Pancreas (tissue), 10 donors: ENCODE measurements around the gene CCDC88C. TPM values are rescaled to one million over a fixed set of nuclear protein-coding genes. Genes with fewer than 3 reads are reported as not detected.

Source experiments
- ATAC-seq, 4 donors: fragments of 200-7000 bp; cut with Tn5 transposase; one replicate each; pipeline versions ENCODE4 v1.8.0 to v1.9.1; 2020; ENCODE audit warnings: mild to moderate bottlenecking in 4 of 4, moderate library complexity in 4 of 4
- DNase-seq, 6 donors: peaks; one replicate each; pipeline ENCODE4 v3.0.0-alpha.2; 2020
- FAIRE-seq: peaks from 2 replicates; lab custom pipeline; 2012; peaks lifted over from hg19 to GRCh38; lab: Jason Lieb, UNC
- H3K27ac ChIP-seq, 4 donors: fragments of 200-600 bp; sonication (generic); 1 replicate in 3 of 4; 2 replicates in 1 of 4; pipeline versions ENCODE4 v1.5.0 to v1.8.0; 2020
- H3K27me3 ChIP-seq, 4 donors: fragments of 200-600 bp; one replicate each; pipeline ENCODE4 v1.8.0; 2021
- H3K36me3 ChIP-seq, 3 donors: fragments of 200-600 bp; sonication (generic) in 1 of 3; one replicate each; pipeline versions ENCODE4 v1.5.0 to v1.8.0; 2020 to 2021
- H3K4me1 ChIP-seq, 3 donors: fragments of 200-600 bp; one replicate each; pipeline ENCODE4 v1.8.0; 2021
- H3K4me3 ChIP-seq, 4 donors: fragments of 200-600 bp; sonication (generic) in 2 of 4; one replicate each; pipeline versions ENCODE4 v1.5.0 to v1.8.0; 2020 to 2021
- H3K9me3 ChIP-seq, 4 donors: fragments of 200-600 bp; one replicate each; pipeline ENCODE4 v1.8.0; 2021
- CTCF ChIP-seq, 4 donors: fragments of 200-600 bp; sonication (generic) in 3 of 4; IDR thresholded peaks; one replicate each; pipeline versions ENCODE4 v1.5.0 to v1.8.0; 2021; ENCODE audit warnings: antibody characterized with exemption in 4 of 4
- WGBS, 2 donors: extraction: QIAGEN DNeasy Blood & Tissue Kit; methylation state at CpG; one replicate each; pipeline ENCODE4 v1.1.7; 2013; 5-methylcytosine and 5-hydroxymethylcytosine counted together
- intact Hi-C, 3 donors: fragments of 100-400 bp; cut with DNase I; formaldehyde crosslinking; loops; one replicate each; pipeline versions ENCODE4 v1.11.1 to v1.14.2; 2022
- polyA plus RNA-seq, 2 donors: library from polyadenylated mRNA; stranded (reverse); fragments of 200-250 nt; gene quantifications; one replicate each; pipeline ENCODE4 v1.2.3, GENCODE V29; 2013
- total RNA-seq, 6 donors: library from RNA; stranded (reverse); fragmentation: NEBNext Ultra II Directional in 4 of 6; extraction: Animal tissue kit (Norgen Biotek cat#: 25700) in 4 of 6; gene quantifications; one replicate each; pipeline versions ENCODE4 v1.2.1 to v1.2.4, GENCODE V29; 2021 to 2023
- donor health status: healthy with polysubstance abuse.
- donor health status: DM: no; HTN: no; CAD: no; lungs with moderate emphysema.
- donor health status: DM: no; HTN: no; CAD: no.
- donor health status: control.
- donor health status: control.
- donor health status: Bipolar disorder and iron deficiency.
- donor health status: DM: yes; HTN: yes; CAD: no.
- donor health status: DM: no; HTN: no; CAD: no.
- donor health status: DM: no; HTN: no; CAD: no.
- donor health status: DM: yes; HTN: yes; CAD: no.

CCDC88C gene
- total and polyA plus RNA-seq, 8 donors, result 10.3 to 20.2 (median 14.6) TPM

GRCh38 chr14:91392623-91393303, 24.9 kb downstream of the CCDC88C start:
- ATAC-seq (no peak), DNase-seq (peak in 1 of 6 donors; percentile 60), FAIRE-seq (no peak)
- H3K4me1 ChIP-seq, result peaks cover 16 to 22% (median 20%) of the 10 kb centered on the region in 3 donors
- H3K27me3 ChIP-seq, result no peaks in the 10 kb centered on the region
- H3K27ac ChIP-seq, result no peak overlapping the region
- H3K36me3 ChIP-seq, result no peaks in the 10 kb centered on the region
- TF ChIP-seq CTCF (IDR thresholded peaks at IDR 0.05), result no peak
- intact Hi-C loops, result no loop called here
- H3K9me3 ChIP-seq, result no peaks in the 10 kb centered on the region
- no peak overlapping the region for H3K4me3 ChIP-seq
- WGBS, 2 donors, result 74 to 79% methylated on average over 19 of the region's 19 CpGs

- 71% methylated on average over 12 of the region's 12 CpGs for WGBS, 2 donors
- TF ChIP-seq CTCF (IDR thresholded peaks at IDR 0.05), result no peak
- ATAC-seq, result peak in 1 of 4 donors; percentile 18
Observed at GRCh38 chr14:91390165-91390778, 27.3 kb downstream of the CCDC88C start.

DNA sequence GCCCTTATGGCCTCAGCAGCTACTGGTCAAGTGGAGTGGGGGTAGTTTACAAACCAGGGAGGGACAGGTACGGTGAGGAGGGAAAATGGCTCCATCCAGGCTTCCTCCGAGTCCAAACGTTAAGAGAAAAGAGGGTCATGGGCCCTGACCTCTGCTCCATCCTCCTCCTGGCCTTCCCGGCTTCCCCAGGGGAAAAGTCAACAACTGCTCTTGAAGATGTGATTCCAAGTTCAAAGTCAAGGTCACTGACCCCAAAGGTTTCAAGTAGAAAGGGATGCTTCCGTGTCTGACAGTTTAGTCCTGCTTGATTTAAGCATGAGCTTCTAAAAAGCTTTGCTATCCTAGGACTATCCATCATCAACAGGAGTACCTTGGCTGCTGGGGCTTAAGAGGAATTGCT, 28.5 kb downstream of the CCDC88C start:
- intact Hi-C loops, result no loop called here
- Histone ChIP-seq H3K36me3 (no peaks in the 10 kb centered on the region), H3K4me1 (peaks cover 4 to 5% (median 5%) of the 10 kb centered on the region in 3 donors), H3K27me3 (no peaks in the 10 kb centered on the region), H3K4me3 (no peak overlapping the region), H3K9me3 (no peaks in the 10 kb centered on the region), H3K27ac (no peak overlapping the region)
- FAIRE-seq, result no peak
- no peak for ATAC-seq
- no peak for DNase-seq
- no peak for TF ChIP-seq CTCF (IDR thresholded peaks at IDR 0.05)
- WGBS, 2 donors, result 70 to 72% methylated on average over 5 of the region's 5 CpGs

More at GRCh38 chr14:91390165-91390778, 27.3 kb downstream of the CCDC88C start:
- Histone ChIP-seq H3K27ac (no peak overlapping the region), H3K4me3 (no peak overlapping the region), H3K4me1 (peaks cover 4 to 5% (median 5%) of the 10 kb centered on the region in 3 donors), H3K36me3 (no peaks in the 10 kb centered on the region), H3K27me3 (no peaks in the 10 kb centered on the region), H3K9me3 (no peaks in the 10 kb centered on the region)
- intact Hi-C loops, result no loop called here
- no peak for DNase-seq
- FAIRE-seq, result no peak

DNA sequence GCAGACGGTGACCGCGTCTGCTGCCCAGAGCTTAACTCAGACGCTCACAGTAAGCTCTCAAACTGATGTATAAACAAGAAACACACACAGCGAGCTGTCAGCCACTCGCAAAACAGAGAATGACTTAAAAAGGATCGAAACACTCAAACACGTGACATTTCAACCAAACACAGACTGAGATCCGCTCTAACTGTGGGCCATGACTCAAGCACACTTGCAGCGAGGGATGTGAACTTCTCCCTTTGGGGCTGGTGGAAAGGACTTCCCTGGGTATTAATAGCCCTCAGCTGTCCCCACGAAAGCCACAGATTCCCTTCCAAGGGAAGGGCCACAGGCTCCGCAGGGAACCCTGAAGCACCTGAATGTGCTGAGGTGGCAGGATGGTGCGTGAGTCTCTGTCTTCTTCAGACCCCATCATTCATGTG, 29.1 kb downstream of the CCDC88C start:
- DNase-seq (no peak), ATAC-seq (peak in 2 of 4 donors; percentile 30 to 43), FAIRE-seq (no peak)
- Histone ChIP-seq H3K27ac (no peak overlapping the region), H3K27me3 (no peaks in the 10 kb centered on the region), H3K4me1 (peaks cover 2 to 5% (median 4%) of the 10 kb centered on the region in 3 donors), H3K9me3 (no peaks in the 10 kb centered on the region), H3K4me3 (no peak overlapping the region), H3K36me3 (no peaks in the 10 kb centered on the region)
- 91% methylated on average over 13 of the region's 13 CpGs for WGBS, 2 donors
- intact Hi-C loops, result no loop called here
- no peak for TF ChIP-seq CTCF (IDR thresholded peaks at IDR 0.05)

DNA sequence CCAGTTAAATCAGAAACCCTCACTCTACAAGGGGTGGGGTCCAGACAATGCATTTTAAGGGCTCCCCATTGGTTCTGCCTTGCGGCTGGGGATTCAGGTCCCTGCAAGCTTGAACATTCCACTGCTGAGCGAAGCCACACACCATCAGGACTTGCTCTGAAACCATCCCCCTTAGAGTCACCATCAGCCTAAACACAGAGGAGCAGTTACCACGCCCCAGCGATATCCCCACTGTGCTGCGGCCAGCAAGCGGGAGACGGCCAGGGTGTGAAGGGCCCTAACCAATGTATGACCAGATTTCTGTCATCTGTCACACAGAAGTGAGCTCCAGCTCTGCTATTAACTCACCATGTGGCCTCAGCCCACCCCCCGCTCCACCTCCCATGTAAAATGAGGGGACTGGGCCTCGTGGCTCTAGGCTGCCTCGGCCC, 29.7 kb downstream of the CCDC88C start:
- Histone ChIP-seq H3K27me3 (no peaks in the 10 kb centered on the region), H3K27ac (no peak overlapping the region), H3K36me3 (no peaks in the 10 kb centered on the region), H3K4me1 (peaks cover 0 to 5% (median 4%) of the 10 kb centered on the region in 3 donors), H3K4me3 (no peak overlapping the region), H3K9me3 (no peaks in the 10 kb centered on the region)
- no peak for ATAC-seq
- WGBS, 2 donors, result 94 to 98% methylated on average over 10 of the region's 10 CpGs
- no peak for DNase-seq
- intact Hi-C loops, result no loop called here
- no peak for TF ChIP-seq CTCF (IDR thresholded peaks at IDR 0.05)
- no peak for FAIRE-seq
